ENCODE results near the gene ZDHHC11. TPM values are rescaled to one million over a fixed set of nuclear protein-coding genes. Genes with fewer than 3 reads are reported as not detected.
A peak's percentile ranks its signal among the peaks of the same experiment; 100 is the strongest.

The ZDHHC11 gene
- total RNA-seq, 1 experiment from 2014 or later, result 17.0 TPM

DNA sequence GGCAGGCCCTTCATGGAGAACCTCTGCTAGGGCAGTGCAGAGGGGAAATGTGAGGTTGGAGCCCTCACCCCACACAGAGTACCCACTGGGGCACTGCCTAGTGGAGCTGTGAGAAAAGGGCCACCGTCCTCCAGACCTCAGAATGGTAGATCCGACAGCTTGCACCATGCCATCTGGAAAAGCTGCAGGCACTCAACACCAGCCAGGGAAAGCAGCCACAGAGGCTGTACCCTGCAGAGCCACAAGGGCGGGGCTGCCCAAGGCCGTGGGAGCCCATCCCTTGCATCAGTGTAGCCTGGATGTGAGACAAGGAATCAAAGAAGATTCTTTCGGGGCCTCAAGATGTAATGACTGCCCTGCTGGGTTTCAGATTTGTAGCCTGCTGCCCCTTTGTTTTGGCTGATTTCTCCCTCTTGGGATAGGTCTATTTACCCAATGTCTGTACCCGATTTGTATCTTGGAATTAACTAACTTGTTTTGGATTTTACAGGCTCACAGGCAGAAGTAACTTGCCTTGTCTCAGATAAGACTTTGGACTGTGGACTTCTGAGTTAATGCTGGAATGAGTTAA is 16.6 kb upstream of the ZDHHC11 start:
- peak; percentile 37; the same call in 1 of the 2 replicates for ATAC-seq
- Histone ChIP-seq H2AFZ (ENCODE audit: low read depth, low read length, poor library complexity, severe bottlenecking) (no peak overlapping the region), H3K36me3 (ENCODE audit: control insufficient read depth in 1 of 2, insufficient read depth in 2 of 2, low read length in 2 of 2) (peaks cover 51 to 58% of the 10 kb centered on the region in 2 experiments), H3K9me3 (ENCODE audit: control insufficient read depth in 1 of 2, insufficient read depth in 1 of 2, low read depth in 1 of 2, low read length in 2 of 2) (no peaks in the 10 kb centered on the region), H3K9ac (ENCODE audit: low read length) (no peak overlapping the region), H3K4me2 (ENCODE audit: low read length) (no peak overlapping the region), H3K4me3 (replicated peaks in 1 of 2; ENCODE audit: low read depth in 1 of 2, low read length in 2 of 2) (no peak overlapping the region), H3K9me2 (ENCODE audit: insufficient read depth) (no peaks in the 10 kb centered on the region), H3K27ac (ENCODE audit: low read depth, low read length) (no peak overlapping the region), H3K79me2 (ENCODE audit: insufficient read depth, low read length) (peaks cover under 1% of the 10 kb centered on the region; the same call in 1 of the 2 replicates), H3K4me1 (ENCODE audit: control insufficient read depth in 1 of 2, insufficient read depth in 2 of 2, low read length in 2 of 2) (no peaks in the 10 kb centered on the region), H3K27me3 (ENCODE audit: insufficient read depth, low read length) (no peaks in the 10 kb centered on the region), H4K20me1 (ENCODE audit: insufficient read depth) (no peaks in the 10 kb centered on the region)
- ChIA-PET RAD21 (ENCODE audit: low non-redundant PET in 1 of 2, low total read pairs in 2 of 2, uncharacterized antibody in 2 of 2, unreplicated experiment in 2 of 2) (no interaction called here), CTCF (no interaction called here), POLR2A (no interaction called here)
- no TSS peak for BruUV-seq (replicated peaks)
- no peak for DNase-seq (ENCODE audit: low read depth, low spot score)
- intact Hi-C loops (cut with micrococcal nuclease), result no loop called here
- TF ChIP-seq SP1 (IDR thresholded peaks at IDR 0.05; ENCODE audit: low read depth), result no peak
- TF ChIP-seq CBX3 (IDR thresholded peaks at IDR 0.05; ENCODE audit: low read depth), result no peak
- TF ChIP-seq SRF (IDR thresholded peaks at IDR 0.05; ENCODE audit: low read depth), result no peak
- TF ChIP-seq, protein P1, sequence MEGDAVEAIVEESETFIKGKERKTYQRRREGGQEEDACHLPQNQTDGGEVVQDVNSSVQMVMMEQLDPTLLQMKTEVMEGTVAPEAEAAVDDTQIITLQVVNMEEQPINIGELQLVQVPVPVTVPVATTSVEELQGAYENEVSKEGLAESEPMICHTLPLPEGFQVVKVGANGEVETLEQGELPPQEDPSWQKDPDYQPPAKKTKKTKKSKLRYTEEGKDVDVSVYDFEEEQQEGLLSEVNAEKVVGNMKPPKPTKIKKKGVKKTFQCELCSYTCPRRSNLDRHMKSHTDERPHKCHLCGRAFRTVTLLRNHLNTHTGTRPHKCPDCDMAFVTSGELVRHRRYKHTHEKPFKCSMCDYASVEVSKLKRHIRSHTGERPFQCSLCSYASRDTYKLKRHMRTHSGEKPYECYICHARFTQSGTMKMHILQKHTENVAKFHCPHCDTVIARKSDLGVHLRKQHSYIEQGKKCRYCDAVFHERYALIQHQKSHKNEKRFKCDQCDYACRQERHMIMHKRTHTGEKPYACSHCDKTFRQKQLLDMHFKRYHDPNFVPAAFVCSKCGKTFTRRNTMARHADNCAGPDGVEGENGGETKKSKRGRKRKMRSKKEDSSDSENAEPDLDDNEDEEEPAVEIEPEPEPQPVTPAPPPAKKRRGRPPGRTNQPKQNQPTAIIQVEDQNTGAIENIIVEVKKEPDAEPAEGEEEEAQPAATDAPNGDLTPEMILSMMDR (IDR thresholded peaks at IDR 0.05 in 2 of 3, conservative IDR thresholded peaks at IDR 0.05 in 1 of 3; ENCODE audit: borderline replicate concordance in 1 of 3, insufficient read depth in 1 of 3, low read depth in 2 of 3, low read length in 2 of 3), result peak in 2 of 3 experiments; percentile 8 to 9; a peak in 1 of 6 replicates
- TF ChIP-seq POLR2A (IDR thresholded peaks at IDR 0.05; ENCODE audit: borderline replicate concordance, extremely low read depth, insufficient read depth, insufficient read length), result no peak
- no peak for TF ChIP-seq EZH2phosphoT487 (IDR thresholded peaks at IDR 0.05; ENCODE audit: borderline replicate concordance)

- Histone ChIP-seq H3K9ac (ENCODE audit: low read length) (no peak overlapping the region), H4K20me1 (ENCODE audit: insufficient read depth) (no peaks in the 10 kb centered on the region), H3K4me2 (ENCODE audit: low read length) (no peak overlapping the region), H3K27ac (ENCODE audit: low read depth, low read length) (no peak overlapping the region), H3K4me3 (replicated peaks in 1 of 2; ENCODE audit: low read depth in 1 of 2, low read length in 2 of 2) (no peak overlapping the region), H3K9me2 (ENCODE audit: insufficient read depth) (no peaks in the 10 kb centered on the region), H3K27me3 (ENCODE audit: insufficient read depth, low read length) (no peaks in the 10 kb centered on the region), H2AFZ (ENCODE audit: low read depth, low read length, poor library complexity, severe bottlenecking) (no peak overlapping the region), H3K79me2 (ENCODE audit: insufficient read depth, low read length) (no peaks in the 10 kb centered on the region), H3K36me3 (ENCODE audit: control insufficient read depth in 1 of 2, insufficient read depth in 2 of 2, low read length in 2 of 2) (peaks cover 41 to 45% of the 10 kb centered on the region in 2 experiments), H3K4me1 (ENCODE audit: control insufficient read depth in 1 of 2, insufficient read depth in 2 of 2, low read length in 2 of 2) (no peaks in the 10 kb centered on the region), H3K9me3 (ENCODE audit: control insufficient read depth in 1 of 2, insufficient read depth in 1 of 2, low read depth in 1 of 2, low read length in 2 of 2) (no peaks in the 10 kb centered on the region)
- ATAC-seq (no peak), DNase-seq (ENCODE audit: low read depth, low spot score) (no peak)
- ChIA-PET RAD21 (ENCODE audit: low non-redundant PET in 1 of 2, low total read pairs in 2 of 2, uncharacterized antibody in 2 of 2, unreplicated experiment in 2 of 2) (no interaction called here), CTCF (no interaction called here), POLR2A (no interaction called here)
- no peak for TF ChIP-seq CBX3 (IDR thresholded peaks at IDR 0.05; ENCODE audit: low read depth)
- TF ChIP-seq YY1 (IDR thresholded peaks at IDR 0.05; ENCODE audit: extremely low read depth, insufficient replicate concordance, low read depth, low read length), result no peak
- TF ChIP-seq SIN3A (IDR thresholded peaks at IDR 0.05; ENCODE audit: low read depth), result no peak
- TF ChIP-seq ZFX (IDR thresholded peaks at IDR 0.05), result no peak
- no peak for TF ChIP-seq EZH2 (IDR thresholded peaks at IDR 0.05)
- TF ChIP-seq, protein P2, sequence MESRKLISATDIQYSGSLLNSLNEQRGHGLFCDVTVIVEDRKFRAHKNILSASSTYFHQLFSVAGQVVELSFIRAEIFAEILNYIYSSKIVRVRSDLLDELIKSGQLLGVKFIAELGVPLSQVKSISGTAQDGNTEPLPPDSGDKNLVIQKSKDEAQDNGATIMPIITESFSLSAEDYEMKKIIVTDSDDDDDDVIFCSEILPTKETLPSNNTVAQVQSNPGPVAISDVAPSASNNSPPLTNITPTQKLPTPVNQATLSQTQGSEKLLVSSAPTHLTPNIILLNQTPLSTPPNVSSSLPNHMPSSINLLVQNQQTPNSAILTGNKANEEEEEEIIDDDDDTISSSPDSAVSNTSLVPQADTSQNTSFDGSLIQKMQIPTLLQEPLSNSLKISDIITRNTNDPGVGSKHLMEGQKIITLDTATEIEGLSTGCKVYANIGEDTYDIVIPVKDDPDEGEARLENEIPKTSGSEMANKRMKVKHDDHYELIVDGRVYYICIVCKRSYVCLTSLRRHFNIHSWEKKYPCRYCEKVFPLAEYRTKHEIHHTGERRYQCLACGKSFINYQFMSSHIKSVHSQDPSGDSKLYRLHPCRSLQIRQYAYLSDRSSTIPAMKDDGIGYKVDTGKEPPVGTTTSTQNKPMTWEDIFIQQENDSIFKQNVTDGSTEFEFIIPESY (IDR thresholded peaks at IDR 0.05; ENCODE audit: extremely low read depth, insufficient replicate concordance, low read length), result no peak
- no peak for TF ChIP-seq SRF (IDR thresholded peaks at IDR 0.05; ENCODE audit: low read depth)
- TF ChIP-seq TCF7L2 (IDR thresholded peaks at IDR 0.05; ENCODE audit: borderline replicate concordance, extremely low read depth, insufficient read depth, insufficient read length), result no peak
- no peak for TF ChIP-seq SP1 (IDR thresholded peaks at IDR 0.05; ENCODE audit: low read depth)
- TF ChIP-seq RAD21 (IDR thresholded peaks at IDR 0.05; ENCODE audit: low read depth), result no peak
- TF ChIP-seq, protein P3, sequence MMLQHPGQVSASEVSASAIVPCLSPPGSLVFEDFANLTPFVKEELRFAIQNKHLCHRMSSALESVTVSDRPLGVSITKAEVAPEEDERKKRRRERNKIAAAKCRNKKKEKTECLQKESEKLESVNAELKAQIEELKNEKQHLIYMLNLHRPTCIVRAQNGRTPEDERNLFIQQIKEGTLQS (IDR thresholded peaks at IDR 0.05), result no peak
- no peak for TF ChIP-seq ZNF274 (IDR thresholded peaks at IDR 0.05; ENCODE audit: low read depth, low read length)
- no peak for TF ChIP-seq EZH2phosphoT487 (IDR thresholded peaks at IDR 0.05; ENCODE audit: borderline replicate concordance)
- BruUV-seq (replicated peaks), result no TSS peak
- intact Hi-C loops (cut with micrococcal nuclease), result no loop called here
Observed at GRCh38 chr5:865771-866170, 15.0 kb upstream of the ZDHHC11 start.
